HG03378 (cell line): Measurements from ENCODE around the gene CACNA1A.
"Not testable (repeated sequence)": the region's sequence is repeated elsewhere in the genome, so short reads cannot be mapped to it uniquely, and the experiment has no call there.

Source experiments
- ATAC-seq: cut with Tn5 transposase; IDR thresholded peaks from one replicate; pipeline ENCODE4 v1.9.1; 2021; ENCODE audit warnings: mild to moderate bottlenecking, moderate library complexity; ENCODE audit not compliant: unreplicated experiment

CACNA1A gene

DNA sequence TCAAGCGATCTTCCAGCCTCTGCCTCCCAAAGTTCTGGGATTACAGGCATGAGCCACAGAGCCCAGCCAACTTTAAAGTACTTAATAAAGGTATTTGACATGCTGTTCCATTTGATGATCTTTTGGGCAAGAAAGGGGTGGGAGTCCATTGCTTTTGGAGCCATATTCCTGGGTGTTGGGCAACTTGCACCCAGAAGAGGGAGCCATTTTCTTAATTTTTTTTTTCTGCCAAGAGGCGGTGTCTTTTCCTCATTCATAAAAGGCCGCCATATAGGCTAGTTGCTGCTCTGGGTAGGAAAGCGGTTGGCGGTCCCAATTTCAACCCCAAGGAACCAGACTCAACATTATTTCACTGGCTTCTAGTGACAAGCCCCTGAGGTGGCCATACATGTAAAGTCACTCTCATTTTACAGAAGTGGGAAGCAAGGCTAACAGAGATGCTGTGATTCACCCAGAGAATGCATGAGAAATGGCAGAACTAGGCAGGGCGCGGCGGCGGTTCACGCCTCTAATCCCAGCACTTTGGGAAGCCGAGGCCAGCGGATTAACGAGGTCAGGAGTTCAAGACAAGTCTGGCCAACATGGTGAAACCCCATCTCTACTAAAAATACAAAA, 139.6 kb downstream of the CACNA1A start:
- no peak for ATAC-seq

GRCh38 chr19:13363954-13364353, 142.3 kb downstream of the CACNA1A start:
- no peak for ATAC-seq

GRCh38 chr19:13363245-13363644, 143.0 kb downstream of the CACNA1A start:
- no peak for ATAC-seq

DNA sequence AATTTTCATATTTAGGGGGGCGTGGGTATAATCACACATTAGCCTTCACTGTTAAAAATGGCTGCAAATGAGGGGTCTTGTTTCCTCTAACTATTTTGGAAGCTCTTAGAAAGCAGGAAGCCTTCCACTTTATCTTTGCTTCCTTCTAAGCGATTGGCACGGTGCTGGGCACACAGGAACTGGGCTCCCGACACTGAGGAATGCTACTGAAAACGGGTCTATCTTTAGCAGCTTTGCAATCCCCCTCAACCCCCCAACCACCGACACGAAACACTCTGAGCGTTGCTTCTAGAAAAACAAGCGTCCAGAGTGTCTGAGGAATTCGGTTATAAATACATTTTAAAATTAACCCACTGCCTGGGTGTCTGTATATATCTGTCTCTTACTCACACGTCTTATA, 143.6 kb downstream of the CACNA1A start:
- ATAC-seq: no peak

- not testable (repeated sequence) for ATAC-seq
Measured at GRCh38 chr19:13361726-13362125, 144.6 kb downstream of the CACNA1A start.

DNA sequence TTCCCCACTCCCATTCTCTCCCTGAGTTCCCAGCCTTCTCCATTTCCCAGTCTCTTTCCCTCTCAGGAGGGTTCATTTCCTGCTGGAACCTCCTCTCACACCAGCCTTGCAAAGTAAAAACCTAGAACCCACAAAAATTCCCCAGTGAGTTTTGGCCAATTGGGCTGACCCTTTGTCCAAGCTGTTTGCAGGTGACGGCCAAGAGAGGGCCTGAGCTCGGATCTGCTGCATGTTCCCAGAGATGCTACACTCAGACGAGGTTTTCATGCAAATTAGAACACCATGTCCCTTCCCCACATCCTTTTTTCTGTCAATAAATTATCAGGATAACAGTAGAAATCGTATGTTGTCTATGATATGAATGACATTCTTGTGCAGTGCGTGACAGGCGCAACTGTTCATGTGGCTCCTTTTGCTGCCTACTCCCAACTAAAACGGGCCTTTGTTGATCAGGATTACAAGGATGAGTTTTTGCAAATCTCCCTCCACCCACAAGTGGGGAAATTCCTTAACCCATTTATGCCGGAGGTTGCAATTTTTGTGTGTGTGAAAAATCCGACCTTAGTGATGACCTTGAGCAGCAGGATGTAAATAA, 149.5 kb downstream of the CACNA1A start:
- no peak for ATAC-seq

DNA sequence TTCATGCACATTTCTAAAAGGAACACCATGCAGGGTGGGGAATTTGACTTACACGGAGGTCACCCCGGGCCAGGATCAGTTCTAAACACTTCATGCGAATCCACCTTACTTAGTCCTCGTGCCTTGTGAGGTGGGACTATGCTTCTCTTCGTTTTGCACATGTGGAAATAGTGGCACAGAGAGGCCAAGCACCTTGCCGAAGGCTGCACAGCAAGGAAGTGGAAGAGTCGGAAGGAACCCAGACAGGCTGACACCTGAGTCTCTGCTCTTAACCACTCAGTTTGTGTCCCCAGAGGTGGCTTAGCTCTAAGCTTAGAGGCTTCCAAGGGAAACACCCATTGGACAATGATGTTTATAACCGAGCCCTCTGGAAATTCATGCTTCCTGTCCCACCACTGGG, 150.1 kb downstream of the CACNA1A start:
- no peak for ATAC-seq

DNA sequence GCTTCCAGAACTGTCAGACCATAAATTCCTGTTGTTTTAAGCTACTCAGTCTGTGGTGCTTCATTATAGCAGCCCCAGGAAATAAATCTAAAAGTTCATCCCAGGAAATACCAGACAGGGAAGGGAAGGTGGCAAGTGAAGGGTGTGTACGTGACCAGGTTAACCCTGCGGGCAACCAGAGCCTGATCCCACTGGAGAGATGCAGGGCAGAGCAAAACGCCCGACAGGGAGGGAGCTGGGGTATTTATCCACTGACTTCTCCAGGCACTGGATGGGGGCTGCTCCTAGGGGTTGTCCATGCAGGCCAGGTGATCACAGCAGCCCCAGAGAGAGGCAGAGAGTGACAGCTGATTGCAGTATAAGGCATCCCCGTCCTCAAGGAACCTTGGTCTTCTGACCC, 150.9 kb downstream of the CACNA1A start:
- ATAC-seq: no peak

- no peak for ATAC-seq
Measured at GRCh38 chr19:13353625-13354024, 152.7 kb downstream of the CACNA1A start.

GRCh38 chr19:13350759-13351158, 155.5 kb downstream of the CACNA1A start:
- ATAC-seq: no peak

DNA sequence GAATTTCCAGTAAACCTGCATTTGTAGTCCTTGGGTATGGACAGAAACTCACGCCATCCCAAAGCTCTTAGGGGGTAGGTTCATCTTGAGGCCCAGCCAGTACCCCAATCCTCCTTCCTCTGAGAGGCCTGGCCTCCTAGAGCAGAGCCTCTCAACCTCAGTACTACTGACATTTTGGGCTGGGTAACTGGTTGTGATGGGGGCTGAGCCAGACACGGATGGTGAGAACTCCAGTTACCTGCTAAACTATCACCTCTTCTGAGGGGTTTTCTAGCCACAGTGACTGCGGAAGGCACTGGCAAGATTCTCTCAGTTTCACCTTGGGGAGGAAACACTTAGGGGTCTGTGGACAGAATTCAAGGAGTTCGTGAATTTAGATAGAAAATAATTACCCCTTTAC, 156.2 kb downstream of the CACNA1A start:
- no peak for ATAC-seq

GRCh38 chr19:13347367-13347766, 158.9 kb downstream of the CACNA1A start:
- no peak for ATAC-seq

DNA sequence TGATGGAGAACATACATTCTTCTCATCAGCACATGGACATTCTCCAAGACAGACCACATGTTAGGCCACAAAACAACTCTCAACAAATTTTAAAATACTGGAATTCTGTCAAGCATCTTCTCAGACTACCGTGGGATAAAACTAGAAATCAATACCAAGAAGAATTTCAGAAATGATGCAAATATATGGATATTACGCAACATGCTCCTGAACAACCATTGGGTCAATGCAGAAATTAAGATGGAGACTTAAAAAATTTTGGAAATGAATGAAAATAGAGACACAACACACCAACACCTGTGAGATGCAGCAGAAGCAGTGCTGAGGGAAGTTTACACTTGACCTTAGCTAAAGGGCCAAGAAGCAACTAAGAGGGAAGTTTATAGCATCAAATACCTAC, 162.8 kb downstream of the CACNA1A start:
- no peak for ATAC-seq

DNA sequence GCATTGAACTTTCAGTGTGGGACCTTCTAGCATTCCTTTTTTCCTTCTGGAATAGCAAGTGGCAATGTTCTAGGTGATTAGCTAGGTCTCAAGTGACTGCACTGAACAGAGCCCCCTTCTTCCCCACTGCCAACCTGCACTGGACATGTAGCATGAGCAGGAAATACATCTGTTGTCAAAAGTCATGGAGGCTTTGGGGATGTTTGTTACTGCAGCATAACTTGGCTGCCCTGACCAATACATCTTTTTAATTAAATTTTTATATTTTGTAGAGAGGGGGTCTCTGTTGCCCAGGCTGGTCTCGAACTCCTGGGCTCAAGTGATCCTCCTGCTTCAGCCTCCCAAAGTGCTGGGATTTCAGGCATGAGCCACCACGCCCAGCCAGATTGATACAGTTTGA, 163.6 kb downstream of the CACNA1A start:
- ATAC-seq: no peak

DNA sequence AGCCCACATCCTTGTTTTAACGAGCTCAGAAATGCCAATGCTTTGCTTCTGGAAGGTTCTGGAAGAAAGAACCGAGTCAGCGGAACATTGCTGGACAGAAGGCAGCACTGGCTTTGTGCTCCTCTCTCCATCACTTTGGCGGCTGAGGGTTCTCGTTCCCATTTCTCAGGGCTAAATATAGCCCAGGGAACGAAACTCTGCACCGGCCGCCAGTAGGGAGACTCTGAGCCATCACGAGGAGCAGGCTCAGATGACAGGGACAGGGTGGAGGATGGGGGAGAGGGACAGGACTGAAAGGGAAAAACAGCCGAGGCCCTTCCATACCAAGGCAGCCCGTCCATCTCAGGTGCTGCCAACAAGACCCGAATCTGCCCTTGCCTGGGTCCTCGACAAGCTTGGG, 166.4 kb downstream of the CACNA1A start:
- no peak for ATAC-seq

GRCh38 chr19:13337181-13337580, 169.1 kb downstream of the CACNA1A start:
- ATAC-seq: no peak

- ATAC-seq: no peak
Measured at GRCh38 chr19:13334801-13335481, 171.3 kb downstream of the CACNA1A start.

- ATAC-seq: no peak
Measured at GRCh38 chr19:13330285-13330684, 176.0 kb downstream of the CACNA1A start.

DNA sequence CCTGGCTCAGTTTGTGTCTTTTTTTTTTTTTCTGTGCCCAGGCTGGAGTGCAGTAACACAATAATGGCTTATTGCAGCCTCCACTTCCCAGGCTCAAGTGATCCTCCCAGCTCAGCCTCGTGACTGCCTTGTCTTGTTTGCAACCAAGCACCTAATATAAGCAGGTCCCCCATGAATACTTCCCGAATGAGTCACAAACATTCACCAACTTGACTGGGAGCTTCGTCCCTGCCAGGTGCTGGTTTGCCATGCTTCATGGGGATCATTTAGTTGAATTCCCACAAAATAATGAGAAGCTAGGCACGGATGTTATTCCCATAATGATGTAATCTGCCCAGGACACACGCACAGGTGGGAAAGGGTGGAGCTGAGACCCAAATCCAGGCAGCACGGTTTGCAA, 176.5 kb downstream of the CACNA1A start:
- ATAC-seq: no peak

DNA sequence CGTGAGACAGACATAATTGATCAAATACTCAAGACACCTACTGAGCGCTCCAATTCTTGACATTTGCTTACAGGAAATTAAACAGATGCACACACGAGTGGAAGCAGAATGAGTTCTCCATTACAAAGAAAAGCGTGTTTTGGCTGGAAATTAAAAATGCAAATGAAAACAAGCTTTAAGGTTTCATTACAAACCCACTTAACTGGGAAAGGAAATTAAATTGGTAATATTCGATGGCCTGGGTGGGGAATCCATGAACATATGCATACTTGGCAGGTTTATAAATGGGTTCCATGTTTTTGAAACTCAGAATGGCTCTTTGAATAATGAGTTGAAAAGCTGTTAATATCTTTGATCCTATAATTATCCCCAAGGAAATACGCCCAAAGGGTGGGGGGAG, 178.0 kb downstream of the CACNA1A start:
- ATAC-seq: no peak

DNA sequence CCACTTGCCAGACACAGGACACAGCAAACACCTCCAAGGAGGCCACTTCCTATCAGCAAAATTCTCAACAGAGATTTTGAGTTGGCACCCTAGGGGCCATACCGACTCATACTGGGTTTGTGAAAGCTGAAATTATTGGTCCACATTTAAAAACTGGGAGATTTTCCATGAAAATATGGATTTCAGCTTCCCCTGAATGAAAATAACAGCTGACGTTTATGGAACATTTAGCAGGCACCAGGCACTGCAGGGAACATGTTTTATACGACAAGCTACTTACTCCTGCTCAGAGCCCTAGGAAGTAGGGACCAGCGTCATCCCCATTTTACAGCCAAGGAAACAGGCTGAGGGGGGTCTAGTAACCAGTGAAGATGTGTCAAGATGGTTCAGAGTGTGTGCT, 186.8 kb downstream of the CACNA1A start:
- ATAC-seq: no peak

DNA sequence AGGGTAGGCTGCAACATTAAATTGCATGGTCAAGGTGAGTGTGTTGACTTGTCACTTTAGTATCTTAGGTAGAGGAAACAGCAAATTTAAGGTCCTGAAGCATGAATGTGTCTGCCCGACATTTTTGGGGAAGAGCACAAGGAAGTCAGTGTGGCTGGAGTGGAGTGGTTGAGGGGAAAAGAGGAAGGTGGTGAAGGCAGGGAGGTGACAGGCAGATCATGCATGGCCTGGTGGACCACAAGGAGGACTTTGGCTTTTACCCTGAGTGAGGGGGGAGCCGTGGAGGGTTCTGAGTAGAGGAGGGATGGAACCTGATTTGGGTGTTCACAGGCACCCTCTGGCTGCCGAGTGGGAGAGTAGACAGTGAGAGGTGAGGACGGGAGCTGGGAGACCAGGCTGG, 188.1 kb downstream of the CACNA1A start:
- ATAC-seq: no peak

DNA sequence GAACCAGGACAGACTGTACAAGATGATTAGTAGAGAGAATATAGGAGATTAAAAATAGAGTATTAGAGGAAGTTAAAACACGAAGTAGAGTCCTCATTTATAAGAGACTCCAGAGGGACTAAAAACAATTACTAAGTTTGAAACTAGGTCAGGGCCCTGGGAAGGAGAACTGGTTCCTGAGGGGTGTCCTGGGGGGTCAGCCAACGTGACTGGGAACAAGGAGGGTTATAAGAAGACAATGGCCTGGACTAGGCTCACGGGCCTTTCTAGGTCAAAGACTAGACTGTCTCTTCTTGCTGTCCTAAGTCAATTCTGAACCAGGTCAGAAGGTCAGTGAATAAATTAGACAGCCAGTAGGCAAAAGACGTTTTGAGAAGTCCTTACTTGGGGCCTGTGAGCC, 190.8 kb downstream of the CACNA1A start:
- no peak for ATAC-seq
